Tibial nerve (tissue), 4 donors: ENCODE results near the gene PPRC1.

Experiments used
- EP300 ChIP-seq, 2 donors: sonication (generic); formaldehyde crosslinking; IDR thresholded peaks; one replicate each; pipeline ENCODE4 v1.6.1; 2017; ENCODE audit warnings: antibody characterized with exemption in 2 of 2, mild to moderate bottlenecking in 1 of 2
- POLR2A ChIP-seq, 2 donors: fragments of 450-650 bp; IDR thresholded peaks; one replicate each; pipeline ENCODE4 v1.6.1; 2017; ENCODE audit warnings: antibody characterized with exemption in 2 of 2, mild to moderate bottlenecking in 2 of 2, moderate library complexity in 2 of 2
- TF ChIP-seq, protein P1 (sequence below), 5 experiments: fragments of 200-600 bp in 3 of 5; fragments of 450-650 bp in 2 of 5; sonication (generic) in 3 of 5; IDR thresholded peaks; one replicate each; pipeline ENCODE4 v1.5.1; 2016 to 2019; ENCODE audit warnings: antibody characterized with exemption in 5 of 5, mild to moderate bottlenecking in 3 of 5, moderate library complexity in 2 of 5

- TF ChIP-seq, protein P1, sequence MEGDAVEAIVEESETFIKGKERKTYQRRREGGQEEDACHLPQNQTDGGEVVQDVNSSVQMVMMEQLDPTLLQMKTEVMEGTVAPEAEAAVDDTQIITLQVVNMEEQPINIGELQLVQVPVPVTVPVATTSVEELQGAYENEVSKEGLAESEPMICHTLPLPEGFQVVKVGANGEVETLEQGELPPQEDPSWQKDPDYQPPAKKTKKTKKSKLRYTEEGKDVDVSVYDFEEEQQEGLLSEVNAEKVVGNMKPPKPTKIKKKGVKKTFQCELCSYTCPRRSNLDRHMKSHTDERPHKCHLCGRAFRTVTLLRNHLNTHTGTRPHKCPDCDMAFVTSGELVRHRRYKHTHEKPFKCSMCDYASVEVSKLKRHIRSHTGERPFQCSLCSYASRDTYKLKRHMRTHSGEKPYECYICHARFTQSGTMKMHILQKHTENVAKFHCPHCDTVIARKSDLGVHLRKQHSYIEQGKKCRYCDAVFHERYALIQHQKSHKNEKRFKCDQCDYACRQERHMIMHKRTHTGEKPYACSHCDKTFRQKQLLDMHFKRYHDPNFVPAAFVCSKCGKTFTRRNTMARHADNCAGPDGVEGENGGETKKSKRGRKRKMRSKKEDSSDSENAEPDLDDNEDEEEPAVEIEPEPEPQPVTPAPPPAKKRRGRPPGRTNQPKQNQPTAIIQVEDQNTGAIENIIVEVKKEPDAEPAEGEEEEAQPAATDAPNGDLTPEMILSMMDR (IDR thresholded peaks at IDR 0.05) = no peak
- TF ChIP-seq POLR2A (IDR thresholded peaks at IDR 0.05) (no peak), EP300 (IDR thresholded peaks at IDR 0.05) (no peak)
These were observed 47.5 kb upstream of the PPRC1 start for GRCh38 chr10:102085336-102085735.
